Keratinocyte (primary cell): Measurements from ENCODE around the gene HEMK1. TPM values are rescaled to one million over a fixed set of nuclear protein-coding genes. Genes with fewer than 3 reads are reported as not detected.

Source experiments
- DNase-seq: peaks from one replicate; pipeline ENCODE4 v3.0.0-alpha.2; 2011; ENCODE audit warnings: low read depth, missing footprints, low spot score
- FAIRE-seq: peaks from 2 replicates; lab custom pipeline; 2011; peaks lifted over from hg19 to GRCh38; lab: Jason Lieb, UNC
- H2AFZ ChIP-seq: 2 replicates; pipeline ENCODE4 v1.6.0; 2012; ENCODE audit warnings: low read length, control low read depth, inconsistent platforms; ENCODE audit not compliant: control insufficient read depth
- H3K27ac ChIP-seq: 2 replicates; pipeline ENCODE4 v1.5.1; 2011; ENCODE audit warnings: low read length; ENCODE audit not compliant: control insufficient read depth, insufficient read depth
- H3K27me3 ChIP-seq: 3 replicates; pipeline ENCODE4 v1.6.0; 2011; ENCODE audit warnings: low read length; ENCODE audit not compliant: control insufficient read depth, insufficient read depth; ENCODE audit errors: extremely low read depth
- H3K36me3 ChIP-seq, 2 experiments: 2 replicates in 1 of 2; 3 replicates in 1 of 2; pipeline ENCODE4 v1.5.1; 2011; ENCODE audit warnings: low read length in 2 of 2, mild to moderate bottlenecking in 1 of 2; ENCODE audit not compliant: control insufficient read depth in 2 of 2, insufficient read depth in 2 of 2; ENCODE audit errors: extremely low read depth in 1 of 2
- H3K4me1 ChIP-seq: 3 replicates; pipeline ENCODE4 v1.5.1; 2011; ENCODE audit warnings: low read length; ENCODE audit not compliant: control insufficient read depth, insufficient read depth; ENCODE audit errors: extremely low read depth
- H3K4me2 ChIP-seq: 3 replicates; pipeline ENCODE4 v1.6.0; 2011; ENCODE audit warnings: low read depth, low read length; ENCODE audit not compliant: control insufficient read depth, insufficient read depth; ENCODE audit errors: extremely low read depth
- H3K4me3 ChIP-seq, 3 experiments: fragments of 200-600 bp in 1 of 3; sonication (generic) in 1 of 3; 2 replicates in 2 of 3; 3 replicates in 1 of 3; pipeline ENCODE4 v1.5.1; 2011 to 2016; ENCODE audit warnings: low read length in 3 of 3, mild to moderate bottlenecking in 3 of 3, control low read depth in 2 of 3, inconsistent platforms in 1 of 3, low read depth in 1 of 3, mixed read lengths in 1 of 3, mixed run types in 1 of 3, moderate library complexity in 1 of 3; ENCODE audit not compliant: control insufficient read depth in 2 of 3, insufficient read depth in 2 of 3; ENCODE audit errors: extremely low read depth in 1 of 3
- H3K79me2 ChIP-seq: 2 replicates; pipeline ENCODE4 v1.6.0; 2012; ENCODE audit warnings: low read length; ENCODE audit not compliant: control insufficient read depth, insufficient read depth
- H3K9ac ChIP-seq: 3 replicates; pipeline ENCODE4 v1.6.0; 2011; ENCODE audit warnings: low read length; ENCODE audit not compliant: control insufficient read depth, insufficient read depth; ENCODE audit errors: extremely low read depth
- H3K9me1 ChIP-seq: 3 replicates; pipeline ENCODE4 v1.6.0; 2011; ENCODE audit warnings: low read length; ENCODE audit not compliant: control insufficient read depth, insufficient read depth; ENCODE audit errors: extremely low read depth
- H3K9me3 ChIP-seq: 2 replicates; pipeline ENCODE4 v1.5.1; 2012; ENCODE audit warnings: low read depth, low read length; ENCODE audit not compliant: control insufficient read depth
- H4K20me1 ChIP-seq: 3 replicates; pipeline ENCODE4 v1.6.0; 2011; ENCODE audit warnings: low read length; ENCODE audit not compliant: control insufficient read depth, insufficient read depth; ENCODE audit errors: extremely low read depth
- CTCF ChIP-seq, 3 experiments: IDR thresholded peaks in 1 of 3; conservative IDR thresholded peaks in 1 of 3; optimal IDR thresholded peaks in 1 of 3; 2 replicates in 2 of 3; 3 replicates in 1 of 3; pipeline versions ENCODE3 to v1.5.1; 2011; ENCODE audit warnings: low read length in 3 of 3, mild to moderate bottlenecking in 3 of 3, moderate library complexity in 2 of 3, control low read depth in 1 of 3, inconsistent platforms in 1 of 3; ENCODE audit not compliant: insufficient read depth in 2 of 3; ENCODE audit errors: extremely low read depth in 1 of 3
- EZH2 ChIP-seq: IDR thresholded peaks from one replicate; pipeline ENCODE4 v1.6.1; 2012; ENCODE audit warnings: inconsistent platforms, mild to moderate bottlenecking, low read length, moderate library complexity
- dilution Hi-C: fragments of 300-500 bp; cut with MboI; formaldehyde crosslinking; loops from one replicate; pipeline ENCODE4 v1.7.0; 2020; ENCODE audit warnings: low sequenced_read_pairs; ENCODE audit not compliant: extremely low pct_ligation_motif_present
- polyA plus RNA-seq, 5 experiments: library from polyadenylated mRNA; depleted of rRNA in 3 of 5; stranded (reverse) in 3 of 5; stranded (forward) in 1 of 5; unstranded in 1 of 5; fragments of >200 nt; gene quantifications; 1 replicate in 1 of 5; 2 replicates in 3 of 5; 3 replicates in 1 of 5; pipeline versions ENCODE4 v1.2.1 to v1.2.3, GENCODE V29; 2011 to 2012; ENCODE audit warnings: missing spikeins in 2 of 5, low read depth in 1 of 5, low replicate concordance in 1 of 5

The HEMK1 gene
- polyA plus RNA-seq, 1 donor (not counting 4 experiments of a cell fraction or from before 2014, with no cell fraction given), result 13.0 TPM

- no peak for DNase-seq
- dilution Hi-C loops, result loop anchor here (25.0 kb wide), 1 partner anchor 766 kb away; the partner anchor contains the start of genes MANF and RBM15B
- peaks cover 2% of the 10 kb centered on the region for H3K9me1 ChIP-seq
- H3K27me3 ChIP-seq, result no peaks in the 10 kb centered on the region
- H3K4me3 ChIP-seq, result no peak overlapping the region
- peaks cover 13 to 18% of the 10 kb centered on the region in 2 experiments for H3K36me3 ChIP-seq
- peaks cover 55% of the 10 kb centered on the region for H3K4me1 ChIP-seq
- H4K20me1 ChIP-seq, result no peaks in the 10 kb centered on the region
- H3K9ac ChIP-seq, result no peak overlapping the region
- TF ChIP-seq EZH2 (no peak), CTCF (optimal IDR thresholded peaks at IDR 0.05 in 1 of 3, IDR thresholded peaks at IDR 0.05 in 1 of 3, conservative IDR thresholded peaks at IDR 0.05 in 1 of 3; ENCODE audit: extremely low read depth in 1 of 3, insufficient read depth in 2 of 3, low read length in 3 of 3) (no peak)
- H3K27ac ChIP-seq, result no peak overlapping the region
- no peak for FAIRE-seq
- H3K4me2 ChIP-seq, result no peak overlapping the region
- peaks cover 55% of the 10 kb centered on the region for H3K79me2 ChIP-seq
- no peaks in the 10 kb centered on the region for H3K9me3 ChIP-seq
- H2AFZ ChIP-seq, result no peak overlapping the region
These were observed 51.5 kb downstream of the HEMK1 start for GRCh38 chr3:50620820-50621219.

GRCh38 chr3:50622881-50623280 is 53.6 kb downstream of the HEMK1 start:
- H3K27me3 ChIP-seq, result no peaks in the 10 kb centered on the region
- H3K4me1 ChIP-seq, result peaks cover 69% of the 10 kb centered on the region
- H3K9me3 ChIP-seq, result no peaks in the 10 kb centered on the region
- FAIRE-seq (peak; percentile 78), DNase-seq (no peak)
- peak overlapping the region; percentile 10 for H3K4me2 ChIP-seq
- peaks cover 13 to 21% of the 10 kb centered on the region in 2 experiments for H3K36me3 ChIP-seq
- no peak overlapping the region for H3K9ac ChIP-seq
- H4K20me1 ChIP-seq, result no peaks in the 10 kb centered on the region
- H3K27ac ChIP-seq, result no peak overlapping the region
- TF ChIP-seq EZH2, result no peak
- no peak for TF ChIP-seq CTCF (optimal IDR thresholded peaks at IDR 0.05 in 1 of 3, IDR thresholded peaks at IDR 0.05 in 1 of 3, conservative IDR thresholded peaks at IDR 0.05 in 1 of 3; ENCODE audit: extremely low read depth in 1 of 3, insufficient read depth in 2 of 3, low read length in 3 of 3)
- H2AFZ ChIP-seq, result no peak overlapping the region
- H3K4me3 ChIP-seq, result no peak overlapping the region
- peaks cover 64% of the 10 kb centered on the region for H3K79me2 ChIP-seq
- dilution Hi-C loops, result loop anchor here (25.0 kb wide), 1 partner anchor 764 kb away; the partner anchor contains the start of genes MANF and RBM15B
- H3K9me1 ChIP-seq, result peaks cover 5% of the 10 kb centered on the region
